ENCODE results near the gene POLR3K. TPM values are rescaled to one million over a fixed set of nuclear protein-coding genes. Genes with fewer than 3 reads are reported as not detected.

POLR3K gene
- total RNA-seq, 1 donor from 2014 or later = 12.8 TPM

DNA sequence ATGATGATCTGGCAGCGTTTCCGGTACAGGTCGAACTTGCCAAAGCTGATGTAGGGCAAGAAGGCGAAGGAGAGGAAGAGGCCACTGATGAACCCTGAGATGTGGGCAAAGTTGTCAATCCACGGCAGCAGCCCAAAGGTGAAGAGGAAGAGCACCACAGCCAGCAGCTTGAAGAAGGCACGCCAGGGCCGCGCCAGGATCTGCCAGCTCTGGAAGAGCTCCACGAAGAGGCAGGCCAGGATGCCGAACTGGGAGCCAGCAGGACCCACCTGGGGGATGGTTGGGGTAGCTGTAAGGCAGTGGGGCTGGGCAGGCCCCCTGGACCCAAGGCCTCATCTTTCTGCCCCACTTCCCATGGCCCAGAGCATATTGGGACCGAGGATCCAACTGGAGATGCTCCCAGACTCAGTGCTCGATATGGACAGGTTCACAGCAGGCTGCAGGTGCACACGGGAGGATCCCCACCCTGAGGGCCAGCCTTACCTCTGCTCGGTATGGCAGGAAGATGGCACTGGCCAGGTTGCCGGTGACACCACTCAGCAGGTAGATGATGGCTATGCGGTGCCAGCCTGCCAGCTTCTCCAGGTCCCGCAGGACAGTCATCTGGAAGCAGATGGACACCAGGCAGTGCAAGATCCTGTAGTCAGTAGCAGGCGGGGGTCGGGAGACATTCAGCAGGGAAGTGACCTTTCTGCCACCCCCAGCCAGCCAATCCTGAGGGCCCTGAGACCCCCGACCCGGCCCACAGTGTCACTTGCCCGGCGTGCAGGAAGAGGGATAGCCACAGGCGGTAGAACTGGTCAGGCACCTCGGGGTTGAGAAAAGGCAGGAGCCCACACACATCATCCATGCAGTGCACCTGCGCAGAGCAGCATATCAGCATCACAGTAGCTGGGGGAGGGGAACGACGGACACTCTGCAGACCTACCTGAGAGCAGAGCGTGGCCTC, 5.4 kb upstream of the POLR3K start:
- Histone ChIP-seq H3K27me3 (no peaks in the 10 kb centered on the region), H3K27ac (no peak overlapping the region), H3K4me1 (peaks cover 10% of the 10 kb centered on the region), H3K4me3 (no peak overlapping the region), H3K36me3 (peaks cover 0 to 76% of the 10 kb centered on the region in 2 donors), H3K9me3 (no peaks in the 10 kb centered on the region)
- no peak for TF ChIP-seq POLR2A (IDR thresholded peaks at IDR 0.05)
- TF ChIP-seq, protein P1, sequence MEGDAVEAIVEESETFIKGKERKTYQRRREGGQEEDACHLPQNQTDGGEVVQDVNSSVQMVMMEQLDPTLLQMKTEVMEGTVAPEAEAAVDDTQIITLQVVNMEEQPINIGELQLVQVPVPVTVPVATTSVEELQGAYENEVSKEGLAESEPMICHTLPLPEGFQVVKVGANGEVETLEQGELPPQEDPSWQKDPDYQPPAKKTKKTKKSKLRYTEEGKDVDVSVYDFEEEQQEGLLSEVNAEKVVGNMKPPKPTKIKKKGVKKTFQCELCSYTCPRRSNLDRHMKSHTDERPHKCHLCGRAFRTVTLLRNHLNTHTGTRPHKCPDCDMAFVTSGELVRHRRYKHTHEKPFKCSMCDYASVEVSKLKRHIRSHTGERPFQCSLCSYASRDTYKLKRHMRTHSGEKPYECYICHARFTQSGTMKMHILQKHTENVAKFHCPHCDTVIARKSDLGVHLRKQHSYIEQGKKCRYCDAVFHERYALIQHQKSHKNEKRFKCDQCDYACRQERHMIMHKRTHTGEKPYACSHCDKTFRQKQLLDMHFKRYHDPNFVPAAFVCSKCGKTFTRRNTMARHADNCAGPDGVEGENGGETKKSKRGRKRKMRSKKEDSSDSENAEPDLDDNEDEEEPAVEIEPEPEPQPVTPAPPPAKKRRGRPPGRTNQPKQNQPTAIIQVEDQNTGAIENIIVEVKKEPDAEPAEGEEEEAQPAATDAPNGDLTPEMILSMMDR (IDR thresholded peaks at IDR 0.05) = no peak
- TF ChIP-seq POLR2AphosphoS5 (IDR thresholded peaks at IDR 0.05; ENCODE audit: insufficient read depth in 1 of 2, low read depth in 1 of 2) = no peak
- intact Hi-C loops (cut with DNase I) = no loop called here
- DNase-seq (ENCODE audit: extremely low spot score in 2 of 2) = no peak

DNA sequence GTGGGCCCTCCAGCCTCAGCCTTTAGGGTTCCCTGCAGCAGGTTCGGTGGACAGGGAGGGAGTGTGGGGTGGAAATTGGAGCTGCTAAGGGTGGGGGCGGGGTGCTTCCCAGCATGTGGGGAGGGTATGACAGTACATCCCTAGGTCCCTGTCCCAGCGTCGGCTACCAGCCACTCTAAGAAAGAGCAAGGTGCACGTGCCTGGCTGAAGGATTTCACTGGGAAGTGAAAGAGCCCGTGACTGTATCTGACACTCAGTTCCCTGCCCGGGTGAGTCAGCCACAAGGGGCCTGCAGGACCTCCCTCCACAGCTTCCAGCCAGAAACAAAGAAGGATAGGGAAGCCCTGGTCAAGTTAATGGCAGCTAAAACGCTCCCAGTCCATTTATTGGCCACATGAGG, 4.3 kb upstream of the POLR3K start:
- H3K36me3 ChIP-seq = peaks cover 0 to 66% of the 10 kb centered on the region in 2 donors
- no peak overlapping the region for H3K27ac ChIP-seq
- no peaks in the 10 kb centered on the region for H3K27me3 ChIP-seq
- no peak overlapping the region for H3K4me3 ChIP-seq
- no peak for DNase-seq (ENCODE audit: extremely low spot score in 2 of 2)
- H3K4me1 ChIP-seq = peaks cover 10% of the 10 kb centered on the region
- TF ChIP-seq, protein P1 (IDR thresholded peaks at IDR 0.05) = no peak
- TF ChIP-seq POLR2AphosphoS5 (IDR thresholded peaks at IDR 0.05; ENCODE audit: insufficient read depth in 1 of 2, low read depth in 1 of 2) (no peak), POLR2A (IDR thresholded peaks at IDR 0.05) (no peak)
- intact Hi-C loops (cut with DNase I) = no loop called here
- no peaks in the 10 kb centered on the region for H3K9me3 ChIP-seq

DNA sequence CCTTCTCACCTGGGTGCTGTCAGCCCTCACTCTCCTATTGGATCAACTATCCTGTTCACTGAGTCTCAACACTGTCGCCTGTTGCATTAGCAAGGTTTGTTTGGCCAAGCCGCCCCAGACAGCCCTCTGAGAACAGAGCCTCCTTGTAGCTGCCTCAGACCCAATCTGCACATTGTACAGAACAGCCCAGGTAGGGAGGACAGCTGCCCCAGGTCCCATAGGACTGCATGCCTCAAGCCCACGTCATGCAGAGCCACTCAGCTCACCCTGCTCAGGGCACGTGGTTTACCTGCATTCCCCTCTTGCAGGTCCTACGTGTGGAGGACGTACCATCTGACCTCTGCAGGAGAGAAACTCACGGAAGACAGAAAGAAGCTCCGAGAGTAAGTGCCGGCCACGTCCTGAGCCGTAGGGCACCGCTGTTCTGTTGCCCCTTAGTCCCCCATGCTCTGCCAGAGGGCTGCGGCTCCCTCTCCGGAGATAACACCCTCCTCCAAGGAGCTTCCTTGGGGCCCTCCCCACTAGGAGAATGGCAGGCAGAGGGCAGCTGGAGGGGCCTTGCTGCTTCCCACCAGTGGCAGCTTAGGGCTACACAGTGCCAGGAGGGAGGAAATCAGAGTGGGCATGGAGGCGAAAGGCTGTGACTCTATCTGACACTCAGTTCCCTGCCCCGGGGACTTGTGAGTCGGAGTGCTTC, 3.0 kb upstream of the POLR3K start:
- H3K36me3 ChIP-seq = peaks cover 0 to 53% of the 10 kb centered on the region in 2 donors

DNA sequence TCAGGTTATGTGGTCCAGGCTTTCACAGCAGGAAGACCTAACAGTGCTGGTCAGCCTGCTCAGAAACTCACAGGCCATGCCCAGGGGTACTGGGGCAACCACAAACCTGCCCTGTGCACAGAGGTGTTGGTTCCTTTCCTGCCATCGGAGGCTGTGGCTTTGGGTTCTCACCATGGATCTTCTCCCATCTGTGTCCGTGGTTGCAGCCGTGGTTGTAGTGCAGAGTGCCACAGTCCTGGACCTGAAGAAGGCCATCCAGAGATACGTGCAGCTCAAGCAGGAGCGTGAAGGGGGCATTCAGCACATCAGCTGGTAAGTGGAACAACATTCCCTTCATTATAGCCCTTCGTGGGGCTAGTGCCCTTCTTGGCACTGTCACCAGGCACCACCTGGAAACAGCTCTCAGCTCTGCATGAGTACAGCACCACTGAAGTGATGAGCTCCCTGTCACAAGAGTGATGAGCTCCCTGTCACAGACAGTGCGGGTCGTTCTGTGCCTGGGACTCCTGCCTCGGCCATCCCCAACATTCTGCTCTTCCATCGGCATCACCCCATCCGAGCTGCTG, 2.2 kb upstream of the POLR3K start:
- intact Hi-C loops (cut with DNase I) = no loop called here
- Histone ChIP-seq H3K27me3 (no peaks in the 10 kb centered on the region), H3K36me3 (peaks cover 0 to 45% of the 10 kb centered on the region in 2 donors), H3K9me3 (no peaks in the 10 kb centered on the region), H3K4me1 (peaks cover 20% of the 10 kb centered on the region), H3K27ac (no peak overlapping the region), H3K4me3 (no peak overlapping the region)
- DNase-seq (ENCODE audit: extremely low spot score in 2 of 2) = no peak
- no peak for TF ChIP-seq POLR2A (IDR thresholded peaks at IDR 0.05)
- no peak for TF ChIP-seq POLR2AphosphoS5 (IDR thresholded peaks at IDR 0.05; ENCODE audit: insufficient read depth in 1 of 2, low read depth in 1 of 2)
- TF ChIP-seq, protein P1 (IDR thresholded peaks at IDR 0.05) = no peak

More for the DNA sequence above, 3.0 kb upstream of the POLR3K start:
- TF ChIP-seq, protein P1 (IDR thresholded peaks at IDR 0.05) = no peak
- H3K27me3 ChIP-seq = no peaks in the 10 kb centered on the region
- intact Hi-C loops (cut with DNase I) = no loop called here
- H3K27ac ChIP-seq = no peak overlapping the region
- H3K4me3 ChIP-seq = no peak overlapping the region
- H3K9me3 ChIP-seq = no peaks in the 10 kb centered on the region
- no peak for DNase-seq (ENCODE audit: extremely low spot score in 2 of 2)
- peaks cover 15% of the 10 kb centered on the region for H3K4me1 ChIP-seq

Data from vagina (tissue), 2 donors.